NCI-H82 treated with DMSO at 0.1 percent for 48 hours (cell line): ENCODE results near the gene RNF215.
A peak's percentile ranks its signal among the peaks of the same experiment; 100 is the strongest.
"Not testable (repeated sequence)": the region's sequence is repeated elsewhere in the genome, so short reads cannot be mapped to it uniquely, and the experiment has no call there.

ENCODE experiments used
- DNase-seq: peaks from one replicate; lab custom pipeline; 2025; ENCODE audit not compliant: unreplicated experiment; lab: John Stamatoyannopoulos, UW

Gene RNF215

DNA sequence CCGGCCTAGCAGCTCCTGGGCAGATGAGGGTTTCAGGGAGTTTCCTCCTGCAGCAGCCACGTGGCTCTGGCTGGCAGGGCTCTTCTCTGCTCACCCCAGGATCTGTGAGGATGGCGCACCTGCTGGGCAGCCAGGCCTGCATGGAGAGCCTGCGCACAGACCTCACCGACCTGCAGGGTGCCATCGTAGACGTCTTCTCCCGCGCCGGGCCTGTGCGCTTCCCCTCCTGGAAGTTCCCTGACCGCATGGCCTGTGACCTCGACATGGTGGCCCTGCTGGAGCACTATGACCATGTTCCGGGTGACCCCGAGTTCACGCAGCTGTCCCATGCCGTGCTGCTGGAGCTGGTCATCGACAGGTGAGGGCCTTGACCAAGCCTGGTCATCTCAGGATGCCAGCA, 21.3 kb downstream of the RNF215 start:
- no peak for DNase-seq

DNA sequence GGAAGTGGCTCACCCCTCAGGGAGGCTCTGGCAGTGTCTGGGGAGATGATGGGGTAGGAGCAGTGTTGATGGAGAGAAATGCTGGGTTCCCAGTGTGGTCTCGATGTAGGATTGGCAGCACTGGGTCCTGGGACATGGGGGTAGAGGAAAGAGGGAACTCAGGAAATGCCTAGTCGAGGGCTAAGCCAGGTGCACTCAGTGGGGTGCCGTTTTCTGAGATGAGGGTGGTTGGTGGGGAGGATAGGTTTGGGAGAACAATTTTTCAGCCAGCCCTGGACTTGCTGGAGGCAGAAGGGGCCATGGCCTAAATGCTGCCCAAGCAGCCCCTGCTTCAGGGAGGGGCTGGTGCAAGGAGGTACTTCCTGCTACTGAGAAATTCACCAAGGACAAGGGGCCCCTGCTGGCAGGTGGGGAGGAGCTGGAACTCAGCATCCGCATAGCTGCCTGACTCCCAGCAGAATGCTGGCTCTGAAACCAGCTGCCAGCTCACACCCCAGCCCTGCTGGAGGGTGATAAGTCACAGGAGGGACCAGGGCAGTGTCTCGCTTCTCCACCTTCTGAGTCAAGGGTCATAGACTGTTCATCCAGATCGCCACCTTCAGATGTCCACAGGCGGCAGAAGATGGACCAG, 24.4 kb downstream of the RNF215 start:
- no peak for DNase-seq

- no peak for DNase-seq
These were observed 25.1 kb downstream of the RNF215 start for GRCh38 chr22:30361916-30362650.

GRCh38 chr22:30358541-30358940, 28.7 kb downstream of the RNF215 start:
- no peak for DNase-seq

DNA sequence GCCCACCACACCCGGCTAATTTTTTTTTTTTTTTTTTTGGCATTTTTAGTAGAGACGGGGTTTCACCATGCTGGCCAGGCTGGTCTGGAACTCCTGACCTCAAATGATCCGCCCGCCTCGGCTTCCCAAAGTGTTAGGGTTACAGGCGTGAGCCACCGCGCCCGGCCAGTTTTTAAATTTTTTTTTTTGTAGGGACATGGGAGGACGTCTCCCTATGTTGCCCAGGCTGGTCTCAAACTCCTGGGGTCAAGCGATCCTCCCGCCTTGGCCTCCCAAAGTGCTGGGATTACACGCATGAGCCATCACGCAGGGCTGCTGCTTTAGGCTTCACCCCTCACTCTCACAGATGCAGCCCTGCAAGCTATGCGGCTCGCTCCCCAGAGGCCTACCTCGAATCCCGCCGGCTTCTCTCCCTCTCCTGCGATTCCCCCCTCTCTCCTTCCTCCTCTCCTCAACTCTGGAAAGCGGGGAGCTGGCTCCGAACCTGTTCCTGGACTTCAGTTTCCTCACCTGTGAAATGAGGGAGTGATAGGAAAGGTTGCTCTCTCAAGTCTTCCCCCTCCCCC, 29.5 kb downstream of the RNF215 start:
- no peak for DNase-seq

- DNase-seq: no peak
These were observed 30.0 kb downstream of the RNF215 start for GRCh38 chr22:30357236-30357570.

DNA sequence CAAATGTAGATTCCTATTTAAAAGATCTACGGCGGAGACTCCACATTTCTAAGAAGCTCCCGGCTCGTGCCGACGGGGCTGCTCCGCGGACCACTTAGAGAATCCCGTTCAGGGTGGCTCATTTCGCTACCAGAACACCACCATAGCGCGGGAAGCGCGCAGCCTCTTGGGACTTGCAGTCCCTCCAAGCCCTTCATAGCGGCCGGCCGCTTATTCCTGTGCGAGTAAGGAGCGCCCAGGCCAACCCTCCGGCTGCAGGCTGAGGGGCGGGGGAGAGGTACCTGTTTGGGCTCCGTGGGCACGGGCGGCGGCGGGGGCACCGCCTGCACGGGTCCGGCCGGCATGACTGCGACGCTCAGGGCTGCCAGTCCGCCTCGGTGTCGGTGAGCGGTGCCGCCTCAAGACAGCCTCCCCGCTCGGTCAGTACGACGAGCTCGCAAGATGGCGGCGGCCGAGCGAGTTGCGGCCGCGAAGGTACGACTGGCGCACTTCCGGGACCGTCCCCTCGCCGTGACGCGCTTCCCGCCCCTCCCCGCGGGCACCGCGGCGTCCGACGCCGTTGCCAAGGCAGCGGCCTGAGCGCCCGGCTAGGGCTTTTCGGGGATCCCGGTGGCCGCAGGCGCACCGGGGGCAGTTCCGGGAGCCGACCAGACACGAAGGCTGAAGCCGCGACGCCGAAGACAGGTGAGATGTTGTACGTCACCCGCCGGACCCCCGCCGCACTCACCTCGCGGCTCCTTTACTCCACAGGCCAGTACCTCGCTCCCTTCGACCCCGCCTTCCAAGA, 30.6 kb downstream of the RNF215 start, which contains the start of the genes CCDC157 and SF3A1:
TSS of gene CCDC157 (plus strand) at position 559 of the 787 bp plus-strand sequence. CDS start 8,994 bp downstream, outside the sequence.
TSS of gene SF3A1 (minus strand) at position 446 of the 787 bp plus-strand sequence. CDS start at position 344, 102 bp downstream.
- DNase-seq: peak; percentile 32

GRCh38 chr22:30354644-30355043, 32.6 kb downstream of the RNF215 start:
- DNase-seq: no peak

DNA sequence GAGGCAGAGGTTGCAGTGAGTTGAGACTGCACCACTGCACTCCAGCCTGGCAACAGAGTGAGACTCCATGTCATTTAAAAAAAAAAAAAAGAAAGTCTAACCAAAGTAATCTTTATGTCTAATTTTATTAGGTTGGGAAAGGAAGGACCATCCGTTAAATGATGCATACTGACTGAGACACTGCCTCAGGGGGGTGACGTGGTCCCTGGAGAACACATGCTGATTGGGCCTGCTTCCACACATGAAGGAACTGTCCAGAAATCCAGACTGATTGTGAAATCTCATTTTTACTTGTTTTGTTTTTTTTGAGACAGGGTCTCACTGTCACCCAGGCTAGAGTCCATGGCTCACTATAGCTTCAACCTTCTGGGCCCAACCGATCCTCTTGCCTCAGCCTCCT, 36.0 kb downstream of the RNF215 start:
- no peak for DNase-seq

GRCh38 chr22:30348809-30349208, 38.4 kb downstream of the RNF215 start:
- DNase-seq: no peak

- DNase-seq: no peak
These were observed 38.8 kb downstream of the RNF215 start for GRCh38 chr22:30348404-30348803.

GRCh38 chr22:30347255-30347892, 39.8 kb downstream of the RNF215 start:
- no peak for DNase-seq

DNA sequence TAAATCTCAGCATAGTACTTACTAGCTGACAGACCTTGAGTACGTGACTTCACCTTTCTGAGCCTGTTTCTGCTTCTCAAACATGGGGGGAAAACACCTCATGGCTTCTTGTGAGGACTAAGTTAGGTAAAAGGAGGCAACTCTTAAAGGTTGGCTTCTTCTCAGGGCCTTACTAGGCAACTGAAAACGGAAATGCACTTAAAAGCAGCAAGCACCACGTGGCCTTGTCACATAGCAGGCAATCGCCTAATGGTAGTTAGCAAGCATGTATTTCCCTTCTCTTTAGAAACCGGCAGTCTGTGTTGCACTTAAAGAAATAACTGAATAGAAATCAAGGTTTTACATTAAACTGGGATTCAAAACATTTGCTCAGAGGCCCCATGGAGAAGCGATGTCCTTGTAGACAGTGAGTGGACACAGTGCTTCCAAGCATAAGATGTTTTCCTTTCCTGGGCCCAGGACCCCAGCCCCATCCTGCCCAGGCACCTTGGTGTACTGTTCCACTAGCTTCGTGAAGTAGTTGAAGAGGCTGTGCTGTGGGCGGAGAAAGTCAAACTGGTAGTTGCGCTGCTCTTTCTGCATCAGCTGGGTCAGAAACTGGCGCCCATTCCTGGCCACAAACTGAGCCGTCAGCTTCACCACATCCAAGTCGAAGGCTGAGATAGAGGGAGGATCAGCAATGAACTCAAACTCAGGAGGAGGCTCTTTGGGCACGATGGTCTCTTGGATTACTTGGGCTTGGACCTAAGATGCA, 42.6 kb downstream of the RNF215 start:
- no peak for DNase-seq

GRCh38 chr22:30340911-30341685, 46.1 kb downstream of the RNF215 start:
- no peak for DNase-seq

DNA sequence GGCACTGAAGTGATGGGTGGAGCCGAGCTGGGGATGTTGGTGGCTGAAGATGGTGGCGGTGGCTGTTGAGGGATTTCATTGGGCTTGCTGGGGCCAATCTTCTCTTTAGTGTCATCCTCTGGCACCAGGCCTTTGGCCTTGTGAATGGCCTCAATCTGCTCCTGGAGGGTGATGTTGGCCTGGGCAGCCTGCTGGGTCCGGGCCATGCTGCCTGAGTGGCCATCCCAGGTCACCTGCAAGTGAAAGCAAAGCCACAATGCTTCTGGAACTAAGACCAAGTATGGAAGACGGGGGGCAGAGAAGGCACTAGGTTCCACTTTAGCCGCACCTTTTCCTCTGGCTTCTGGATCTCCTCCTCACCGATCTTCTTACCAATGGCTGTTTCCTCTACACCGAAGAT, 48.4 kb downstream of the RNF215 start:
- DNase-seq: no peak

GRCh38 chr22:30338341-30338740, 48.9 kb downstream of the RNF215 start:
- not testable (repeated sequence) for DNase-seq

DNA sequence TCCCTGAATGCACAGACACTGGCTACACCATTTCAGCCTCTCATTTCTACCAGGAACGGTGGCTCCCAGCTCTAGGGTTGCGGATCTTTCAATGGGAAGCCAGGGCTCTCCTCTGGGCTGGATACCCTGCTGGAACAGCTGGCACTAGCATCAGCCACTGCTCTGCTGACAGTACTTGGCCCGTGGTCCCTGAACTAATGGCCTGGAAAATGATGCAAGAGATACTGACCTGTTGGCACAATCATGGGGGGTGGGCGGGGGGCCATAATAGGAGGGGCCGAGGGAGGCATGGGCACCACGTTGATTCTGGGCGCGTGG, 49.8 kb downstream of the RNF215 start:
- no peak for DNase-seq

GRCh38 chr22:30336752-30337460, 50.3 kb downstream of the RNF215 start:
- DNase-seq: no peak

- DNase-seq: no peak
These were observed 52.0 kb downstream of the RNF215 start for GRCh38 chr22:30335236-30335635.
